Measurements from ENCODE around the gene GNRH2. TPM values are rescaled to one million over a fixed set of nuclear protein-coding genes. Genes with fewer than 3 reads are reported as not detected.
A peak's percentile ranks its signal among the peaks of the same experiment; 100 is the strongest.

Gene GNRH2
- total RNA-seq, 1 experiment from 2014 or later: 1.1 TPM

- Histone ChIP-seq H2BK20ac (ENCODE audit: low read depth, low read length, poor library complexity, severe bottlenecking) (no peak overlapping the region), H3K9me3 (ENCODE audit: control insufficient read depth, low read depth, low read length) (no peaks in the 10 kb centered on the region), H3K79me2 (ENCODE audit: insufficient read depth, low read length) (no peaks in the 10 kb centered on the region), H3K27me3 (ENCODE audit: insufficient read depth, low read length) (no peaks in the 10 kb centered on the region), H4K91ac (ENCODE audit: insufficient read length, low read depth, low read length) (no peak overlapping the region), H3K79me1 (ENCODE audit: insufficient read depth, low read depth, low read length, poor library complexity, severe bottlenecking) (no peaks in the 10 kb centered on the region), H4K8ac (replicated peaks; ENCODE audit: insufficient read length, low read depth, low read length) (no peak overlapping the region), H2BK15ac (ENCODE audit: low read depth, low read length) (no peak overlapping the region), H3K56ac (ENCODE audit: insufficient read length, low read depth, low read length) (no peak overlapping the region), H3K18ac (ENCODE audit: insufficient read length, low read depth, low read length) (no peak overlapping the region), H3K4ac (ENCODE audit: low read depth, low read length) (no peak overlapping the region), H3K9ac (ENCODE audit: extremely low read depth, insufficient read length, low read length) (no peak overlapping the region), H2AFZ (ENCODE audit: low read length) (no peak overlapping the region), H3K14ac (ENCODE audit: insufficient read depth, low read length) (no peak overlapping the region), H3T11ph (ENCODE audit: low read length) (no peak overlapping the region), H4K20me1 (ENCODE audit: control insufficient read depth, insufficient read depth, insufficient read length) (no peaks in the 10 kb centered on the region), H2BK5ac (ENCODE audit: insufficient read length, low read length) (no peak overlapping the region), H3K23me2 (ENCODE audit: insufficient read length, low read depth, low read length, poor library complexity, severe bottlenecking) (no peaks in the 10 kb centered on the region), H4K5ac (ENCODE audit: insufficient read length, low read depth, low read length) (no peak overlapping the region), H2AK5ac (ENCODE audit: insufficient read length, low read length) (no peak overlapping the region), H3K23ac (ENCODE audit: insufficient read length, low read depth, low read length) (no peak overlapping the region), H3K4me2 (ENCODE audit: insufficient read depth, insufficient read length, low read length) (no peak overlapping the region), H2BK120ac (ENCODE audit: low read depth, low read length, poor library complexity, severe bottlenecking) (no peak overlapping the region), H3K4me1 (ENCODE audit: insufficient read depth, low read length) (peaks cover 8% of the 10 kb centered on the region; the same call in 1 of the 2 replicates), H2BK12ac (ENCODE audit: insufficient read length, low read depth, low read length) (no peak overlapping the region), H3K27ac (ENCODE audit: insufficient read length, low read depth, low read length) (no peak overlapping the region)
- H3K27me3 Mint-ChIP-seq (ENCODE audit: low read depth): no peaks in the 10 kb centered on the region; the same call in 1 of the 2 replicates
- no peak for TF ChIP-seq CTCF (conservative IDR thresholded peaks at IDR 0.05)
- WGBS (ENCODE audit: extremely low coverage, insufficient read length, low lambda C conversion rate): no CpG with 5 or more reads among the region's 5 CpGs
- DNase-seq: no peak
- peaks cover 12 to 14% of the 10 kb centered on the region in 2 experiments for H3K4me1 Mint-ChIP-seq
- H3K9me3 Mint-ChIP-seq: no peaks in the 10 kb centered on the region
- no peak overlapping the region for H3K4me3 Mint-ChIP-seq
- H3K27ac Mint-ChIP-seq: peak overlapping the region in 1 of 3 experiments; percentile 66; a peak in 1 of 7 replicates
- peaks cover 18 to 61% (median 60%) of the 10 kb centered on the region in 3 experiments; a peak in 6 of 7 replicates for H3K36me3 Mint-ChIP-seq (ENCODE audit: insufficient read depth in 1 of 3, low read depth in 3 of 3)
Measured at GRCh38 chr20:3038454-3038853, 5.0 kb upstream of the GNRH2 start.

Data from H9 (cell line).